HFF-Myc (cell line): ENCODE data around the gene KLHL42.

Experiments used
- DNase-seq: peaks from one replicate; pipeline ENCODE4 v3.0.0-alpha.2; 2011; ENCODE audit warnings: low read depth; ENCODE audit errors: extremely low read depth
- H3K4me3 ChIP-seq: replicated peaks from 2 replicates; pipeline ENCODE4 v1.5.1; 2011; ENCODE audit warnings: low read depth, mild to moderate bottlenecking, control low read depth, low read length
- TF ChIP-seq, protein P1 (sequence below): IDR thresholded peaks from 2 replicates; pipeline ENCODE4 v1.5.1; 2012; ENCODE audit warnings: mild to moderate bottlenecking, low read depth, low read length, control low read depth; ENCODE audit errors: missing control alignments

The KLHL42 gene

DNA sequence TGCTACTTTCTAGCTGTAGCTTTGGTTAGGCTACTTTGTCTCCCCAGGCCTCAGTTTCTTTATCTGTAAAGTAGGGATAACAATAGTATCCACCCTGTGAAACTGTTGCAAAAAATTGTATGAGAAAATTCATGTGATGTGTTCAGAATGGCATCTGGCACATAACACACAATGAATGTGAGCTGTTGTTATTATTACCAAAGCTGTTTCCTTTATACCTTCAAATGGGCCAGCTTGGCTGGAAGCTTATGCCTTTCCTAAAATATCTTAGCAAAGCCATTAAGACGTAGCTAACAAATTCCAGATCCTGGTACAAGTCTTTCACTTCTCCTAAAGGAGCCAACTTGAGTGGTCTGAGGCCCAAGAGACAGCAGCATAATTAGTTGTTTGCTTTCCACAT lies 25.2 kb downstream of the KLHL42 start:
- TF ChIP-seq, protein P1, sequence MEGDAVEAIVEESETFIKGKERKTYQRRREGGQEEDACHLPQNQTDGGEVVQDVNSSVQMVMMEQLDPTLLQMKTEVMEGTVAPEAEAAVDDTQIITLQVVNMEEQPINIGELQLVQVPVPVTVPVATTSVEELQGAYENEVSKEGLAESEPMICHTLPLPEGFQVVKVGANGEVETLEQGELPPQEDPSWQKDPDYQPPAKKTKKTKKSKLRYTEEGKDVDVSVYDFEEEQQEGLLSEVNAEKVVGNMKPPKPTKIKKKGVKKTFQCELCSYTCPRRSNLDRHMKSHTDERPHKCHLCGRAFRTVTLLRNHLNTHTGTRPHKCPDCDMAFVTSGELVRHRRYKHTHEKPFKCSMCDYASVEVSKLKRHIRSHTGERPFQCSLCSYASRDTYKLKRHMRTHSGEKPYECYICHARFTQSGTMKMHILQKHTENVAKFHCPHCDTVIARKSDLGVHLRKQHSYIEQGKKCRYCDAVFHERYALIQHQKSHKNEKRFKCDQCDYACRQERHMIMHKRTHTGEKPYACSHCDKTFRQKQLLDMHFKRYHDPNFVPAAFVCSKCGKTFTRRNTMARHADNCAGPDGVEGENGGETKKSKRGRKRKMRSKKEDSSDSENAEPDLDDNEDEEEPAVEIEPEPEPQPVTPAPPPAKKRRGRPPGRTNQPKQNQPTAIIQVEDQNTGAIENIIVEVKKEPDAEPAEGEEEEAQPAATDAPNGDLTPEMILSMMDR = no peak
- DNase-seq = no peak
- no peak overlapping the region for H3K4me3 ChIP-seq

DNA sequence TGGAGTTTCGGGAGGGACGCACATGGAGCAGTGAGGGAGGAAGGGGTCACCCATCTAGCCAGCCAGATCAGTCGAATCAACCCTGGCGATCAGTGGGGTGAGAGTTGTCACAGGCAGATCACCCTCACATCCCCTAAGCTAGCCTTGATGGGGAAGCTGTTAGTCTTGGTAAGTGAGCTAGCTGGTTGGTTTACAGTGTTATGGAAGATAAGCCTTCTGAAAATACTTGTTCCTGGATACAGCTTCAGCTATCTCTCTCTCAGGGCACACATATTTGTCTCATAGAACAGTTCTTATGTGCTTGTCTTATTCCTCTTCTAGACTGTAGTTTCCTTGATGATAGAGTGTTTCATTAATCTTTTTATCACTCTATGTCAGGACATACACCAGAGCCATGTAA lies 26.2 kb downstream of the KLHL42 start:
- TF ChIP-seq, protein P1 = no peak
- no peak for DNase-seq
- no peak overlapping the region for H3K4me3 ChIP-seq

DNA sequence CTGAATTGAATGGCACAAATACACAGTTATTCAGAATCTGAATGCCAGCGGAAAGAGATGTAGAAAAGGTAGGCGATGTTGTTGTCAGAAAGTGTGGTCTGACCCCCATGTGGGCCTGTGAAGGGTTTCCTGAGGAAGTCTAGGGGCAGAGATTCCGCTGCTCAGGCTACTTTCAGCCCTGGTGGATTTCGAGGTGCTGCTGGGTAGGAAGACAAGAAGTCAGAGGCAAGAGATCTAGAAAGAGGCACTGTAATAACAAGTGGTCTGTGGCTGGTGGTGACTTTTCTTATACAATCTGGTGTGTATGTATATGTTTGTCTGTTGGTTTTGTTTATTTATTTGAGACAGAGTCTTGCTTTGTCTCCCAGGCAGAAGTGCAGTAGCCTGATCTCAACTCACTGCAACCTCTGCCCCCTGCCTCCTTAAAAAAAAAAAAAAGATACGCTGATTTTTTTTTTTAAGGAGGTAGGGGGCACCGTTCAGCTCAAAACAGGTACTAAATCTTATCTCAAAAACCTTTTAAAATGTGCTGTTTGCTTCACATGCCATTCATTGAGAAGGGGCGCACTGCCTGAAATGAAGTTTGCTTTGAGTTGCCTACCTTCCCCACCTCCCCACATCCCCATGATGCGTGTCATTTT lies 27.1 kb downstream of the KLHL42 start:
- DNase-seq = no peak
- TF ChIP-seq, protein P1 = no peak
- no peak overlapping the region for H3K4me3 ChIP-seq

DNA sequence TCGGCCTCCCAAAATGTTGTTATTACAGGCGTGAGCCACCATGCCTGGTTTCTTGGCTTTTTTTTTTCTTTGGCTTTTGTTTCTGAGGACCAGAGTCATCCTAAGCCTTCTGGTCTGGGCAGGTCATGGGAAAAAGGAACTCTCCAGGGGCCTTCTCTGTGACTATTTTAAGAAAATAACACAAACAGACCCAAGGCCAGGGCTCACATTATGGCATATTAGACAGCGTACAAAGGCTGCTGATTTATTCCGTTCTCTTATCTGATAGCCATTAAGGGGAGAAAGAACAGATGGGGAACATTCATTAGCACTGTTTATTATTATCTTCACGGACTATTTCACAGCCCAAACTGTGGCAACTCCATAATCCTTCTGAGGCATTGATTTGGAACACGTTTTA lies 28.8 kb downstream of the KLHL42 start:
- no peak for DNase-seq
- TF ChIP-seq, protein P1 = no peak
- H3K4me3 ChIP-seq = no peak overlapping the region

DNA sequence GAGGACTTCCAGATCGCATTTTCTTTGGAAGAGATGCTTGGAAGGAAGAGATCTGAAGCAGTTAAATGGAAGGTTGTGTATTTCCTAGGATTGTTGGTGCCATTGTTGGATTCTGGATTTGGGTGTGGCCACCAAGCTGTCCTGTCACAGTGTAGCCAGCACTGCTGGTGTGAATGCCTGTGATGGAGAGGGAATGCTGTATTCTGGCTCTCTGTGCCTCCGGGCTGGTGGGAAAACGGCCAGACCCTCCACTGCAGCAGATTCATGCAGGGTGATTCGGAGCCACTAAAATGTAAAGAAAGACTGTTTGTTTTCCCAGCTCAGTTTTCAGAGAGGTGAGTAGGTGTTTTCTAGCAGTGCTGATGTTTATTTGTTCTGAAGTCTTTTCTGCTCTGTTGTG lies 30.7 kb downstream of the KLHL42 start:
- DNase-seq = no peak
- H3K4me3 ChIP-seq = no peak overlapping the region
- TF ChIP-seq, protein P1 = no peak

DNA sequence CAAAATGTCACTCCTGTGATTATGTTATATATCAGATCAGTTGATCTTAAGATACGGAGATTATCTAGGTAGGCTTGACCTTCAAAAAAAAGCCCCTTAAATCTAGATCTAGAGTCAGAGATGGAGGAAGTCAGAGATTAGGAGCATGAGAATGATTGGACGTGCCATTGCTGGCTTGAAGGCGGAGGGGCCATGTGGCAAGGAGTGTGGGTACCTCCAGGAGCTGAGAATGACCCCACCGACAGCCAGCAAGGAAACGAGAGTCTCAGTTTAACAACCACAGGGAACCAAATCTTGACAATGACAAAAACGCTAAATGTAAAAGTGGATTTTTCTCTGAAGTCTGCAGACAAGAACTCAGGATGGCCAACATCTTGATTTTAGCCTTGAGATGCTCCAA lies 32.5 kb downstream of the KLHL42 start:
- DNase-seq = no peak
- TF ChIP-seq, protein P1 = no peak
- no peak overlapping the region for H3K4me3 ChIP-seq

DNA sequence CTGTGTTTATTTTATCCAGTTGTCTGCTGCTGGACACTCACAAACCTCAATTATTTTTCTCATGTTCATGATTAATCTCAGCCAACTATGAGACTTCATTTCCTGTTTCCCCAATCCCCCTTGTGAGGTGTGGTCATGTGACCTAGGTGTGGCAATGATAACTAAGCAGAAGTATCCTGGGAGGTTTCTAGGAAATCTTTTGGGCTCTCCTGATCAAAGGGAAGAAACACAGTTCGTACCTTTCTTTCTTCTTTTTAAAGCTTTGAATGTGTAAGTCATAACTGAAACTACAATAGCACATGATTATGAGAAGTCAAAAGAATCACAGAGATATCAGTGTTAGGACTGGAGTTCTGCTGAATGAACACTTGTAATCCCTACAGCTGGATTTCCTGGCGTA lies 34.4 kb downstream of the KLHL42 start:
- H3K4me3 ChIP-seq = no peak overlapping the region
- no peak for DNase-seq
- TF ChIP-seq, protein P1 = no peak
